Prostate gland (tissue), 2 donors: ENCODE results near the gene ST7. TPM values are rescaled to one million over a fixed set of nuclear protein-coding genes. Genes with fewer than 3 reads are reported as not detected.

Experiments
- DNase-seq: peaks from one replicate; pipeline ENCODE4 v3.0.0-alpha.2; 2019; ENCODE audit warnings: low spot score
- H3K27ac ChIP-seq, 2 donors: fragments of 200-600 bp; sonication (generic); 2 replicates each; pipeline ENCODE4 v1.5.1; 2017 to 2019
- H3K27me3 ChIP-seq: fragments of 200-600 bp; sonication (generic); replicated peaks from 2 replicates; pipeline ENCODE4 v1.5.1; 2019; ENCODE audit not compliant: insufficient read depth
- H3K36me3 ChIP-seq, 2 donors: fragments of 200-600 bp; sonication (generic); 1 replicate in 1 of 2; 2 replicates in 1 of 2; pipeline versions ENCODE4 v1.5.1 to v1.8.1; 2017 to 2019
- H3K4me1 ChIP-seq: fragments of 200-600 bp; sonication (generic); replicated peaks from 2 replicates; pipeline ENCODE4 v1.5.1; 2019
- H3K4me3 ChIP-seq, 2 donors: fragments of 200-600 bp; sonication (generic); 2 replicates each; pipeline ENCODE4 v1.5.1; 2017 to 2019
- H3K9me3 ChIP-seq: fragments of 200-600 bp; sonication (generic); 2 replicates; pipeline ENCODE4 v1.5.1; 2017
- POLR2A ChIP-seq: fragments of 450-650 bp; IDR thresholded peaks from one replicate; pipeline ENCODE4 v1.6.1; 2016; ENCODE audit warnings: antibody characterized with exemption, mild to moderate bottlenecking
- POLR2AphosphoS5 ChIP-seq: sonication (generic); formaldehyde crosslinking; IDR thresholded peaks from one replicate; pipeline ENCODE4 v1.6.1; 2017; ENCODE audit warnings: antibody characterized with exemption
- WGBS: methylation state at CpG from one replicate; pipeline ENCODE4 v1.1.5; 2018; 5-methylcytosine and 5-hydroxymethylcytosine counted together
- intact Hi-C: fragments of 100-400 bp; cut with DNase I; formaldehyde crosslinking; loops from one replicate; pipeline ENCODE4 v1.14.2; 2022
- total RNA-seq, 2 donors: library from RNA; depleted of rRNA; stranded (reverse); fragments of >200 nt; gene quantifications; one replicate each; pipeline ENCODE4 v1.1.0, GENCODE V29; 2016
- TF ChIP-seq, protein P1 (sequence below), 4 experiments: fragments of 200-600 bp in 2 of 4; fragments of 450-650 bp in 2 of 4; sonication (generic) in 2 of 4; IDR thresholded peaks; 1 replicate in 3 of 4; 2 replicates in 1 of 4; pipeline ENCODE4 v1.5.1; 2016 to 2019; ENCODE audit warnings: antibody characterized with exemption in 4 of 4, mild to moderate bottlenecking in 2 of 4, moderate library complexity in 2 of 4

The ST7 gene
- total RNA-seq, 2 donors from 2014 or later, result 18.7 to 27.5 TPM

DNA sequence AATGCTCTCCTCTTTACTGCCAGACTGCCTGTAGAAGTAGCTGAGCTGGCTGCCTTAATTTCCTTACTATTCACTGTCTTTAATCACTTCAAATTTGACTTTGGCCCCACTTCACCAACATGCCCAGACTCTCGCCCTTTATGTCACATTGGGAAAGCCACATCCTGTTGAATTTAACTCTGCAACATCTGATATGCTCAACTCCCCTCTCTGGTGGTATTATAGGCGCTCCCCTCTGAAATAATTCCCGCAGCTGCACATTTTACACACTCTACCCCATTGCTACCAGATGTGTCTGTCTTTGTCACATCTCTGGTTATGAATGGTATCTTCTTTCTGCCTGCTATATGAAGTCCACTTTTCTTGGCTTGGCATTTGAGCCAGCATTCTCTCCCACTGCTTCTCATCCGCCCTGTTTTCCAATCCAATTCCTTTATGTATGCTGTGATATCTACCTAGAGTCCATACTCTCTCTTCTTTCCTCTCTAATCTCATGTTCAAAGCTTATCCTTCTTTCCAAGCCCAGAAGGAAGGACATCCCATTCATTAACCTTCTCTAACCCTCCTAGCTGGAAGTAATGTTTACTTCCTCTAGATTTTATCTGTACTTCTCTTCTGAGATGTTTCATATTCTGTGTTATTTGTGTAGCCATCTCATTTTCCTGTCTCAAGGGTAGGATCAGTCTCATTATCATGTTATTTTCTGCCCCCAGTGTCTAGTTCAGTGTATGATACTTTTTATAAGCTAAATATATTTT, 134.5 kb downstream of the ST7 start:
- H3K4me3 ChIP-seq, result no peak overlapping the region
- H3K36me3 ChIP-seq, result no peaks in the 10 kb centered on the region
- TF ChIP-seq, protein P1, sequence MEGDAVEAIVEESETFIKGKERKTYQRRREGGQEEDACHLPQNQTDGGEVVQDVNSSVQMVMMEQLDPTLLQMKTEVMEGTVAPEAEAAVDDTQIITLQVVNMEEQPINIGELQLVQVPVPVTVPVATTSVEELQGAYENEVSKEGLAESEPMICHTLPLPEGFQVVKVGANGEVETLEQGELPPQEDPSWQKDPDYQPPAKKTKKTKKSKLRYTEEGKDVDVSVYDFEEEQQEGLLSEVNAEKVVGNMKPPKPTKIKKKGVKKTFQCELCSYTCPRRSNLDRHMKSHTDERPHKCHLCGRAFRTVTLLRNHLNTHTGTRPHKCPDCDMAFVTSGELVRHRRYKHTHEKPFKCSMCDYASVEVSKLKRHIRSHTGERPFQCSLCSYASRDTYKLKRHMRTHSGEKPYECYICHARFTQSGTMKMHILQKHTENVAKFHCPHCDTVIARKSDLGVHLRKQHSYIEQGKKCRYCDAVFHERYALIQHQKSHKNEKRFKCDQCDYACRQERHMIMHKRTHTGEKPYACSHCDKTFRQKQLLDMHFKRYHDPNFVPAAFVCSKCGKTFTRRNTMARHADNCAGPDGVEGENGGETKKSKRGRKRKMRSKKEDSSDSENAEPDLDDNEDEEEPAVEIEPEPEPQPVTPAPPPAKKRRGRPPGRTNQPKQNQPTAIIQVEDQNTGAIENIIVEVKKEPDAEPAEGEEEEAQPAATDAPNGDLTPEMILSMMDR (IDR thresholded peaks at IDR 0.05), result no peak
- TF ChIP-seq POLR2AphosphoS5 (no peak), POLR2A (no peak)
- H3K9me3 ChIP-seq, result no peaks in the 10 kb centered on the region
- WGBS, result 87% methylated on average over 4 of the region's 4 CpGs
- no peak overlapping the region for H3K27ac ChIP-seq
- no peaks in the 10 kb centered on the region for H3K4me1 ChIP-seq
- no peak for DNase-seq
- intact Hi-C loops, result no loop called here
- no peaks in the 10 kb centered on the region for H3K27me3 ChIP-seq

DNA sequence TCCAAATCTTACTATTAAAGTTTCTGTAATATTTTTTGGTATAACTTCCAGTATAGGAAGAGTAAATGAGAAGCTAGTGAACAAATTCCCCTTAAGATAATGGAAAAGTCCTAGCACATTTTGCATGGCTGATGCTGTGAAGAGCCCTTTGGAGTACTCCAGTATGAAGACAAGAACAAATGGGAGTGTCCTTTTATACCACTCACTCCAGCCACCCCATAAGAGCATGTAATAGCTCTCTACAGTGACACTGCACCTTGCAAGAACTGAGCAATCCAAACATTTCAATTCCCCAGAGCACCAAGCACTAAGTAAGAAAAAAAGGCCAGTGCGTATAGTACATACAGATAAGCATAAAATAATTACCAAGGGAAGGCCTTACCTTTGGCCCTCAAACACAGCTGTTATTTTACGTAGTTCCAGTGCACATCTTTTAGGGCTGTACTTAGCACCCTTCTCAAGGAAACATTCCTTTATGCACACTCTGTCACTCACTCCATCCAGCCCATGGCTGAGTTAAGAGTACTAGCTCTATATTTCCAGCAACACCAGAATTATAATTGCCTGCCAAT, 135.4 kb downstream of the ST7 start:
- Histone ChIP-seq H3K27me3 (no peaks in the 10 kb centered on the region), H3K4me1 (no peaks in the 10 kb centered on the region), H3K27ac (no peak overlapping the region), H3K9me3 (no peaks in the 10 kb centered on the region), H3K36me3 (no peaks in the 10 kb centered on the region), H3K4me3 (no peak overlapping the region)
- DNase-seq, result no peak
- 95% methylated on average over 2 of the region's 2 CpGs for WGBS
- intact Hi-C loops, result no loop called here
- TF ChIP-seq POLR2A (no peak), POLR2AphosphoS5 (no peak)
- TF ChIP-seq, protein P1 (IDR thresholded peaks at IDR 0.05), result no peak

DNA sequence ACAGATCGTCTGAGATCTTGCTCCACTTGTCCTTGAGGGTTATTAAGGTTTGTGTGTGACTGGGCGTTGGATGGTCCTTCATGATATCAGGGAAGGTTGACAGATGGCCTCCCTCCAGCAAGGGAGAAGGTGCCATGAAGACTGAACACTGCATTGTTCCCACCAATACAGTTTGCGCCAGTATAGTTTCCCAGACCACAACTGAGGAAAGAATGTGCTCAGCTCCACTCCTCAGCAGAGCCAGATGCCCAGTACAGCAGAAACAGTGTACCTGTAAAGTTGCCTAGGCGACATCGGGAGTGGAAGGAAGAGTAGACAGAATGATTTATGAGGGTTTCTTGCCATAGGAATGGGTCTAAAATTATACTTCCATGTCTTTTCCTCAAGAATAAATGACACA, 137.5 kb downstream of the ST7 start:
- no peak for TF ChIP-seq POLR2AphosphoS5
- TF ChIP-seq POLR2A, result no peak
- TF ChIP-seq, protein P1 (IDR thresholded peaks at IDR 0.05), result no peak
- H3K27ac ChIP-seq, result no peak overlapping the region
- no peak overlapping the region for H3K4me3 ChIP-seq
- peak; percentile 6 for DNase-seq
- no peaks in the 10 kb centered on the region for H3K4me1 ChIP-seq
- 61% methylated on average over 5 of the region's 5 CpGs for WGBS
- H3K36me3 ChIP-seq, result no peaks in the 10 kb centered on the region
- H3K9me3 ChIP-seq, result no peaks in the 10 kb centered on the region
- H3K27me3 ChIP-seq, result no peaks in the 10 kb centered on the region
- intact Hi-C loops, result no loop called here

DNA sequence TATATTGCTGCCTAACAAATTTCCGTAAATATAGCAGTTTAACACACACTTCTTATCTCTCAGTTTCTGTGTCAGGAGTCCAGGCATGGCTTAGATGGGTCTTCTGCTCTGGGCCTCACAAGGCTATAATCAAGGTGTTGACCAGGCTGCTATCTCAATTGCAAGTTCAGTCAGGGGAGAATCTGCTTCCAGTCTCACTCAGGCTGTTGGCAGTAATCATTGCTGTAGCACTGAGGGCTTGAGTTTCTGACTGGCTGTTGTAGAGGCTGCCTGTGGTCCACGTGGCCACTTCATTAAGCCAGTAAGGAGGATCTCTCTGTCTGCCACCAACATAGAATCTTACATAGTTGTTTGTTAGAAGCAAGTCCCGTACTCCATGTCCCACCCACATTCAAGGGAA, 138.4 kb downstream of the ST7 start:
- no peaks in the 10 kb centered on the region for H3K4me1 ChIP-seq
- no peaks in the 10 kb centered on the region for H3K9me3 ChIP-seq
- no peak overlapping the region for H3K4me3 ChIP-seq
- intact Hi-C loops, result no loop called here
- DNase-seq, result no peak
- no peak overlapping the region for H3K27ac ChIP-seq
- no peaks in the 10 kb centered on the region for H3K36me3 ChIP-seq
- H3K27me3 ChIP-seq, result no peaks in the 10 kb centered on the region
- WGBS, result 83% methylated on average over 3 of the region's 3 CpGs
- TF ChIP-seq, protein P1 (IDR thresholded peaks at IDR 0.05), result no peak
- TF ChIP-seq POLR2A (no peak), POLR2AphosphoS5 (no peak)

DNA sequence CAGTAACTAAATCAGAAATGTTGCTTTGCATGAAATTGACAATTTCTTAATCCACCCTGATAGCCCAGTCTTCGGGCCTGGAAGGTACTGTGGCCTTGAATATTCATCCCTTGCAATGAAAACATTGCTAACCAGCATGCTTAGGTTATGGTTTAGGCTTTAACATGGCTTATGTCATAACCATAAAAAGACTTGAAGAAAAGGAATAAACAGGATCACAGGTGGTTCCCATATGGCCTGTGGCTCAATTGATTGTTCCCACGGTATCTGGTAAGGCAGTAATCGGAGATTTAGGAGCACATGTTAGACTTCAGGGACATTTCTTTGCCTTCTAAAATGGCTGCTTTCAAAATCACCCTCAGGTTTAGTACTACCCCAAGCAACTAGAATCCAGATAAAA, 139.5 kb downstream of the ST7 start:
- H3K4me1 ChIP-seq, result no peaks in the 10 kb centered on the region
- no peaks in the 10 kb centered on the region for H3K36me3 ChIP-seq
- intact Hi-C loops, result no loop called here
- H3K27me3 ChIP-seq, result no peaks in the 10 kb centered on the region
- no peaks in the 10 kb centered on the region for H3K9me3 ChIP-seq
- H3K27ac ChIP-seq, result no peak overlapping the region
- 80% methylated on average over 3 of the region's 3 CpGs for WGBS
- no peak overlapping the region for H3K4me3 ChIP-seq
- no peak for DNase-seq
- TF ChIP-seq, protein P1 (IDR thresholded peaks at IDR 0.05), result no peak
